ENCODE results near the gene SPIRE2.

The SPIRE2 gene

GRCh38 chr16:89899879-89900481 lies 71.7 kb downstream of the SPIRE2 start:
- H3K4me3 ChIP-seq (ENCODE audit: low read depth, low read length): no peak overlapping the region
- no peak for DNase-seq (ENCODE audit: low read depth)
- in situ Hi-C loops (cut with HindIII; ENCODE audit: low sequenced_read_pairs): no loop called here
- no peak for TF ChIP-seq CTCF (IDR thresholded peaks at IDR 0.05; ENCODE audit: low read depth, low read length, missing control alignments)

GRCh38 chr16:89900885-89901284 lies 72.6 kb downstream of the SPIRE2 start:
- H3K4me3 ChIP-seq (ENCODE audit: low read depth, low read length): no peak overlapping the region
- in situ Hi-C loops (cut with HindIII; ENCODE audit: low sequenced_read_pairs): no loop called here
- no peak for TF ChIP-seq CTCF (IDR thresholded peaks at IDR 0.05; ENCODE audit: low read depth, low read length, missing control alignments)
- no peak for DNase-seq (ENCODE audit: low read depth)

- H3K4me3 ChIP-seq (ENCODE audit: low read depth, low read length): no peak overlapping the region
- DNase-seq (ENCODE audit: low read depth): no peak
- no peak for TF ChIP-seq CTCF (IDR thresholded peaks at IDR 0.05; ENCODE audit: low read depth, low read length, missing control alignments)
- in situ Hi-C loops (cut with HindIII; ENCODE audit: low sequenced_read_pairs): no loop called here
Measured at GRCh38 chr16:89902980-89903379, 74.7 kb downstream of the SPIRE2 start.

- DNase-seq (ENCODE audit: low read depth): no peak
- no peak overlapping the region for H3K4me3 ChIP-seq (ENCODE audit: low read depth, low read length)
- in situ Hi-C loops (cut with HindIII; ENCODE audit: low sequenced_read_pairs): no loop called here
- no peak for TF ChIP-seq CTCF (IDR thresholded peaks at IDR 0.05; ENCODE audit: low read depth, low read length, missing control alignments)
Measured at GRCh38 chr16:89903908-89904515, 75.7 kb downstream of the SPIRE2 start.

- in situ Hi-C loops (cut with HindIII; ENCODE audit: low sequenced_read_pairs): no loop called here
- TF ChIP-seq CTCF (IDR thresholded peaks at IDR 0.05; ENCODE audit: low read depth, low read length, missing control alignments): no peak
- H3K4me3 ChIP-seq (ENCODE audit: low read depth, low read length): no peak overlapping the region
- no peak for DNase-seq (ENCODE audit: low read depth)
Measured at GRCh38 chr16:89904606-89905510, 76.6 kb downstream of the SPIRE2 start.

- DNase-seq (ENCODE audit: low read depth): no peak
- no peak overlapping the region for H3K4me3 ChIP-seq (ENCODE audit: low read depth, low read length)
- in situ Hi-C loops (cut with HindIII; ENCODE audit: low sequenced_read_pairs): no loop called here
- TF ChIP-seq CTCF (IDR thresholded peaks at IDR 0.05; ENCODE audit: low read depth, low read length, missing control alignments): no peak
Measured at GRCh38 chr16:89905511-89906139, 77.3 kb downstream of the SPIRE2 start.

Measured in astrocyte of the cerebellum (primary cell).